CD4-positive, alpha-beta T cell treated with Interleukin-10 for 1 hour (primary cell): ENCODE data around the gene GCH1.
A peak's percentile ranks its signal among the peaks of the same experiment; 100 is the strongest.
"Not testable (repeated sequence)": the region's sequence is repeated elsewhere in the genome, so short reads cannot be mapped to it uniquely, and the experiment has no call there.

Source experiments
- DNase-seq: peaks from one replicate; pipeline ENCODE4 v3.0.0-alpha.2; 2020

GCH1 gene

GRCh38 chr14:54906075-54906474, 3.4 kb upstream of the GCH1 start:
- DNase-seq: no peak

- peak; percentile 84 for DNase-seq
Measured at GRCh38 chr14:54902143-54902520, 494 bp downstream of the GCH1 start.

DNA sequence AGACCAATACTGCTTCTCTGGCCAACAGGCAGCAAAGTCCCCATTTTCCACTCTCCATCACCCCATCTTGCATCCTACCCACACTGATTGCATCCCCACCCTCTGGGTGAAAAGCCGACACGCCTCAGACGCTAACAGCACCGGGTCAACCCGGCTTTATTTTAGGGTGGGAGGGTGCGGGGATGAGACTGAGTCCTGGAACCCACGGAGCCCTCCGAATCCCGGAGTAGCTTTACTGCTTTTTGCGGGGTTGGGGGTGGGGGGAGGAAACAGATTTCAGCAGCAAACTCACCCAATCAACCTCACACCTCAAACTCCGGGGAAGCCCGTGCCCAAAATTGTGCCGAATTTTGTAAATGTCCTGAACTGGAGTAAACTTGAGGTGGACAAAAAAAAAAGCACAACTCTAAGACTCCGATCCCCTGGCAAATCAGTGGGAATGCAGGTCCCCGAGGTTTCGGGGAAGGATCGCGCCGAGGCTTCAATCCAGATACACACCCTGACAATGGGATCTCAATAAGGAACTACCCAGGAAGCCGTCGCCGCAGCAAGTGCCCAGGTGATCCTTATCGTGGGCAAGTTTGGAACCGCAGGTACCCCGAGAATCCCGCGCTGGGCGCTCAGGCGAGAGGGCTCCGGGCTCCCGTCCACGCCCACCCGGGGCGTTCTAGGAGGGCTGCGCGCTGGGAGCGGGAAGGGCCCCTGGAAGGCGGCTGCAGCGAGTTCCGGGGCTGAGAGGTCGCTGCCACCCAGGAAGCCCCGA, 1.1 kb downstream of the GCH1 start:
- peak; percentile 31 for DNase-seq

GRCh38 chr14:54899573-54899972, 3.1 kb downstream of the GCH1 start:
- DNase-seq: no peak

DNA sequence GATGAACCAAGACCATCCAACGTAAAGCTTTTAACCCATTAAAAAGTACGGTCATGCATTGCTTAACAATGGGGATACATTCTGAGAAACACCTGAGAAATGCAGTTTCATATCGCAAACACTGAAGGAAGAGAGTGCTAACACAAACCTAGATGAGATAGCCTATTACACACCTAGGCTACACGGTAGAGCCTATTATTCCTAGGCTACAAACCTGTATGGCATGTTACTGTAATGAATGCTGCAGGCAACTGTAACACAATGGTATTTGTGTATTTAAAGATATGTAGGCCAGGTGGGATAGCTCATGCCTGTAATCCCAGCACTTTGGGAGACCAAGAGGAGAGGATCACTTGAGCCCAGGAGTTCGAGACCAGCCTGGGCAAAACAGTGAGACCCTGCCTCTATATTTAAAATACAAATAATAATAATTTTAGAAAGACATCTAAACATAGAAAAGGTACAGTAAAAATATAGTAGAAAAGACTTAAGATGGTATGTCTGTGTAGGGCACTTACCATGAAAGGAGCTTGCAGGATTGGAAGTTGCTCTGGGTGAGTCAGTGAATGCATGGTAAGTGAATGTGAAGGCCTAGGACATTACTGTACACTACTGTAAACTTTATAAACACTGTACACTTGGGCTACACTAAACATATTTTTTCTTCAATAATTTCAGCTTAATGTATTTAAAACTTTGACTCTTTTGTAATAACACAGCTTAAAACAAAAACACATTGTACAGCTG, 4.6 kb downstream of the GCH1 start:
- not testable (repeated sequence) for DNase-seq

DNA sequence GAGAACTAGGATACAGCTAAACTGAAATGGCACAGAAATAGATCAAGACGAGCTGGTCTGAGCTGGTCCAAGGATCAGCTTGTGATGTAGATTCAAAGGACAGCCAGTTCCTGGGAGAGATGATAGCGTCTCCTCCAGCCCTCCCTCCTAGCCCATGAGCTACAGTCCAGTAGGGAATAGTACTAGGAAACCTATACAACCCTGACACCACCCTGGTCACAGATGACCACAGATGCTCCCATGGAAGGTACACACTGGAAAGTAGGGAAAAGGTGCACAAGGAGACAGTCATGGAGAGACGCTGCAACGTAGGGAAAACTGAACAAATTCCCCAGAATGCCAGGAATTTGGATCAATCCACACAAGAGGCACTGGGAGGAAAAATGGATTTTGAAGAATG, 6.9 kb downstream of the GCH1 start:
- no peak for DNase-seq

DNA sequence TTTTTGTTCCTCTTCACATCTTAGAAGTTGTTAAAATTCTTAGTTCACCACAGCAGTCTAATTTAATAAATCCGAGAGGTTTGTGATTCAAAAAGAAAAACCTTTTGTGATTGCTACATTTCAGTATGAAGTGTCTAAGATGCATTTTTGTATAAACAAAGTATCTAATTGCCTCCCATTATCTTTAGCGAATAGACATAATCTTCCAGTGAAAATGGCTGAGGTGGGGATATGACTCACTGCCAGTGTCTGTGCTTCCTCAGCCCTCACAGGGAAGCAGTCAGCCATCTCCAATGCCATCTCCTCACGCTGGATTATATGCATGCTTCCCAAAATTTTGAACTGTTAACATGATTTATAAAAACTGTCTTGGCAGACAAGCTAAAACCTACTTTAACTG, 7.6 kb downstream of the GCH1 start:
- no peak for DNase-seq

DNA sequence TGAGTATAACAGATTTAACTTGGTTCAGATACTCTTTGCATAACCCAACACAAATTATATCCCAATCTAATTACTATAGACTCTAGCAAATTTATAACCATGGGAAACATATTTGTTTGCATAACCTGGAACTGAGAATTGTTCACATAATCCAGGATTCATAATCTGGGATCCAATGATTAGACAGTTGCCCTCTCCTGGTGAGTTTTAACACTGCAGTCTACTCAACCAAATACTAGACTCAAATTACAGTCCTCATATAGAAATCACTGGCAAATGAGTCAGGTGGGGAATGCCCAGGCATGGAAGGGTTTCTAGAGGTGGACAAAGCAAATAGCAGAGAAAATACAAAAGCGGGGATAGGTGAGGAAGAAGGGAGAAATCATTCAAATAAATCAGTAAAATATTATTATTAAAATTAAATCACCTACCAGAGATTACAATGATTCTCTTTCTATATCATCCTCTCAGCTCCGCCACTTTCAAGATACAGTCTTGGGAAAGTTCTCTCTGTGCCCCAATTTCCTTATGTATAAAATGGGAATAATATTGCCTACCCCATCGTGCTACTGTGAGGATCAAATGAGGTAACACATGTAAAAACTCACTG, 9.4 kb downstream of the GCH1 start:
- peak; percentile 61 for DNase-seq

GRCh38 chr14:54891471-54892245, 11.0 kb downstream of the GCH1 start:
- no peak for DNase-seq

DNA sequence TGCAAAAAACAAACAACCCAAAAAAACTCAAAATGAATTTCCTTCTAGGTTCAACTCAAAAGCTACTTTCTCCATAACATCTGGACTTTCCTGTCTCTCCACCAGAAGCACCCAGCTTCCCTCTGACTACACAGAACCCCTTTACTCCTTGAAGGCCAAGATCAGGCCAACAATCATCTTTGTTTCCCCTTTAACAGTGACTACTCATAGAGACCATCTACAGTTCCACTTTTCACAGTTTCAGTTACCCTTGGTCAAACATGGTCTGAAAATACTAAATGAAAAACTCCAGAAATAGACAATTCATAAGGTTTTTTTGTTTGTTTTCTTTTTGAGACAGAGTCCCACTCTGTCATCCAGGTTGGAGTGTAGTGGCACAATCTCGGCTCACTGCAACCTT, 11.8 kb downstream of the GCH1 start:
- no peak for DNase-seq

DNA sequence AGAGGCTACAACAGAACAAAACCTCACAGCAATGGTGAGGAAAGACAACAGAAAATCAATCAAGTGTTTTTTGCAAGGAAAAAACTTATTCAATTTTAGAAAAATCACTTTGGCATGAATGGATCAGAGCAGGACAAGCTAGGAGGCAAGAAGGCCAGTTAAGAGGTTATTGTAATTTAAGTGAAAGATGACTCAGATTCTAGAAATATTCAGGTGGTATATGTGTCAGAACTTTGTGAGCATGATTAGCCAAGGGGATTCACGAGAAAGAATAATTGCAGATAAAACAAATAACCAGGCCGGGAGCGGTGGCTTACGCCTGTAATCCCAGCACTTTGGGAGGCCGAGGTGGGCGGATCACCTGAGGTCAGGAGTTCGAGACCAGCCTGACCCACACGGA, 12.7 kb downstream of the GCH1 start:
- no peak for DNase-seq

GRCh38 chr14:54882521-54882920, 20.1 kb downstream of the GCH1 start:
- no peak for DNase-seq

- DNase-seq: peak; percentile 40
Measured at GRCh38 chr14:54881761-54882401, 20.7 kb downstream of the GCH1 start.

DNA sequence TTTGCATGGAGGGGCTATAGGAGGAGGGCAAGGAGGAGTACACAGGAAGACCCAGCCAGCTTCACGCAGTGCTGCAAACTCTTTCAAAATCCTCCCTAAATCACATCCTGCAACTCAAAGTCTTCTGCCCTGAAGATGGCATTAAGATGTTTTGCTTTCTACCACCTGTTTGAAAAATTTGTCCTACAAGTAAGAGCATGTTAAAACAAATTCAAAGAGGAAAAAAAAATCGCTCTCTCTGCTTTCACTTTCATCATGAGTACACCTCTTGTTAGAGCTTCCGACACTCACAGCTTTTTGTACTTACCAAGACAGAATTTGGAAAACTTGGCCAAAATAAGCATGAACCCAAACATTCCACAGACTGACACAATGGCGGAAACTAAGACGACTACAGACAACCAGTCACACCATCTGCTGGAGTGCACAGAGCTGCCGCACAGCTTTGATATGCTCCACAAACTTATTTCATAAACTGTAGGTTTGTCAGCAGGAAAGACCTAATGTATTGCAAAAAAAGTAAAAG, 21.3 kb downstream of the GCH1 start:
- DNase-seq: peak; percentile 50

DNA sequence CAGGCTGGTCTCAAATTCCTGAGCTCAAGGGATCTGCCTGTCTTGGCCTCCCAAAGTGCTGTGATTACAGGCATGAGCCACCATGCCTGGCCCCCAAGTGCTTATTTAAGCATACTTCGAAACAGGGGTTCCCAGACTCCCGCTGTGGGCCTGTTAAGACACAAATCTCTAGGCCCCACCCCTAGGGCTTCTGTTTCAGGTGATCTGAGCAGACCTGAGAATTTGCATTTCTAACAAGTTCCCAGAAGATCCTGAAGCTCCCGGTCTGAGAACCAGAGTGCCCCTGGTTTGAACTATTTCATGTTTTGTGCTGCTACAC, 25.0 kb downstream of the GCH1 start:
- DNase-seq: no peak

DNA sequence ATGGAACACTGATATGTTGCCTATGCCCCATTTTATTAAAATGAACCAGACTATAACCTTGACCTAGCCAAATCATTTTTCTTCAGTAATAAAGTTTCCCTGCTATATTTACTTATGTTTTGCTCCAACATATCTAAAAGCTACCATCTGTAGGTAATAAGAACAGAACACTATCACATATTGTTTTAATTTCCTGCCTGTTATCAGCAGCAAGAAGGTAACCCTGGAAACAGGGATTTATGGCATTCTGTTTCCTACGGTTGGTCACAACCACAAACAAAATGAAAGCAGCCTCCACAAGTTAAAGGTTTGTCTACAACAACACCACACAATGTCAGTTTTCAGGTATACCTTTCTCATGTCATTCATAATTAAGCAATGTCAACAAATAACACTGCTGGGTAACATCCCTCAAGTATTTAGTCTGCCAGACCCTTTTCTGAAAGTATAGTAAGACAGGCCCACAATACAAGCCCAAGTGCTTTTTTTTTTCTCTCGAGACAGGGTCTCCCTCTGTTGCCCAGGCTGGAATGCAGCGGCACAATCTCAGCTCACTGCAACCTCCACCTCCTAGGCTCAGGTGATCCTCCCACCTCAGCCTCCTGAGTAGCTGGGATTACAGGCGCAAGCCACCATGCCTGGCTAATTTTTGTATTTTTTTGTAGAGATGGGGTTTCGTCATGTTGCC, 25.5 kb downstream of the GCH1 start:
- no peak for DNase-seq

GRCh38 chr14:54875648-54876047, 27.0 kb downstream of the GCH1 start:
- not testable (repeated sequence) for DNase-seq

GRCh38 chr14:54870154-54871090, 32.2 kb downstream of the GCH1 start:
- DNase-seq: not testable (repeated sequence)

GRCh38 chr14:54867011-54867410, 35.6 kb downstream of the GCH1 start:
- DNase-seq: no peak

DNA sequence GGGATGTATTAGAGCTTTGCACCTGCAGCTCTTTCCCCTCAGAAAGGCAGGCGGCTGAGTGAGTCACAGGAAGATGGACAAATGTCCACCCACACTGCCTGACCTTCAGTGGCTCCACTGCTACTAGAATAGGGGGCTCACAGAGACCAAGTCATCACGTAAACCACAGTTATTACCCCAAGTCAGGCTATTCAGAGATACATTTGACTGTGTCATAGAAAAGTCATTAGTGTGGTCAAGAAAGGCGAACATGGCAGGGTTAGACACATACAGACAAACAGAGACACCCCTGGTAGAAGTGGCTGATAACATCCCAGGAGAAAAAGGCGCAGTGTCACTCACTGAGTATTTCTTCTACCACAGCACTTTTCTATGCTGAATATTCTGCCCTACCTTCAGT, 36.0 kb downstream of the GCH1 start:
- no peak for DNase-seq

- no peak for DNase-seq
Measured at GRCh38 chr14:54864526-54864925, 38.1 kb downstream of the GCH1 start.
